ENCODE results near the gene CCDC34.

DNA sequence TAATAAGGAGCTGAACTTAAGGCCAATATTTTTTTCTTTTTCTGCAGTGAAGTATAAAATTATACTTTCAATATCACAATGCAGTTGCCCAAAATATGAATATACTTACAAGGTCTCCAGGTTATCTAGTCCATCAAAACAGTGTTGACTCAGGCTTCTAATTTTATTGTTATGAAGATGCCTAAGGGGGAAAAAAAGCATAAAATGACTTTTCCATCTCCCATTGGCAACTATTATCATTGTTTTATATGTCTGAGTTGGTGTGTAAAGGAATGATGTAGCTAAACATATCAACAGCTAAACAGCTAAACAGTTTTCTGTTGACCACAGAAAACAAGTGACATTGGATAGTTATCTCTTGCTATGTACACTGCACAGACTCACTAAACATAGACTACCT is 21.2 kb upstream of the CCDC34 start:
- TF ChIP-seq, protein P1, sequence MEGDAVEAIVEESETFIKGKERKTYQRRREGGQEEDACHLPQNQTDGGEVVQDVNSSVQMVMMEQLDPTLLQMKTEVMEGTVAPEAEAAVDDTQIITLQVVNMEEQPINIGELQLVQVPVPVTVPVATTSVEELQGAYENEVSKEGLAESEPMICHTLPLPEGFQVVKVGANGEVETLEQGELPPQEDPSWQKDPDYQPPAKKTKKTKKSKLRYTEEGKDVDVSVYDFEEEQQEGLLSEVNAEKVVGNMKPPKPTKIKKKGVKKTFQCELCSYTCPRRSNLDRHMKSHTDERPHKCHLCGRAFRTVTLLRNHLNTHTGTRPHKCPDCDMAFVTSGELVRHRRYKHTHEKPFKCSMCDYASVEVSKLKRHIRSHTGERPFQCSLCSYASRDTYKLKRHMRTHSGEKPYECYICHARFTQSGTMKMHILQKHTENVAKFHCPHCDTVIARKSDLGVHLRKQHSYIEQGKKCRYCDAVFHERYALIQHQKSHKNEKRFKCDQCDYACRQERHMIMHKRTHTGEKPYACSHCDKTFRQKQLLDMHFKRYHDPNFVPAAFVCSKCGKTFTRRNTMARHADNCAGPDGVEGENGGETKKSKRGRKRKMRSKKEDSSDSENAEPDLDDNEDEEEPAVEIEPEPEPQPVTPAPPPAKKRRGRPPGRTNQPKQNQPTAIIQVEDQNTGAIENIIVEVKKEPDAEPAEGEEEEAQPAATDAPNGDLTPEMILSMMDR (IDR thresholded peaks at IDR 0.05; ENCODE audit: insufficient read depth, low read length): no peak
- no peak for TF ChIP-seq GABPA (IDR thresholded peaks at IDR 0.05; ENCODE audit: low read depth)
- no peak for TF ChIP-seq POLR2AphosphoS5 (IDR thresholded peaks at IDR 0.05; ENCODE audit: low read depth)

Measured in HL-60 (cell line).